Measurements from ENCODE around the gene SBF2. TPM values are rescaled to one million over a fixed set of nuclear protein-coding genes. Genes with fewer than 3 reads are reported as not detected.

SBF2 gene
- total RNA-seq, 1 donor from 2014 or later: 21.1 TPM

- no peak overlapping the region for H3K4me3 ChIP-seq (ENCODE audit: low read depth, low read length)
- no peaks in the 10 kb centered on the region for H3K27me3 ChIP-seq (ENCODE audit: control insufficient read depth, insufficient read depth, low read length)
- TF ChIP-seq, protein P1, sequence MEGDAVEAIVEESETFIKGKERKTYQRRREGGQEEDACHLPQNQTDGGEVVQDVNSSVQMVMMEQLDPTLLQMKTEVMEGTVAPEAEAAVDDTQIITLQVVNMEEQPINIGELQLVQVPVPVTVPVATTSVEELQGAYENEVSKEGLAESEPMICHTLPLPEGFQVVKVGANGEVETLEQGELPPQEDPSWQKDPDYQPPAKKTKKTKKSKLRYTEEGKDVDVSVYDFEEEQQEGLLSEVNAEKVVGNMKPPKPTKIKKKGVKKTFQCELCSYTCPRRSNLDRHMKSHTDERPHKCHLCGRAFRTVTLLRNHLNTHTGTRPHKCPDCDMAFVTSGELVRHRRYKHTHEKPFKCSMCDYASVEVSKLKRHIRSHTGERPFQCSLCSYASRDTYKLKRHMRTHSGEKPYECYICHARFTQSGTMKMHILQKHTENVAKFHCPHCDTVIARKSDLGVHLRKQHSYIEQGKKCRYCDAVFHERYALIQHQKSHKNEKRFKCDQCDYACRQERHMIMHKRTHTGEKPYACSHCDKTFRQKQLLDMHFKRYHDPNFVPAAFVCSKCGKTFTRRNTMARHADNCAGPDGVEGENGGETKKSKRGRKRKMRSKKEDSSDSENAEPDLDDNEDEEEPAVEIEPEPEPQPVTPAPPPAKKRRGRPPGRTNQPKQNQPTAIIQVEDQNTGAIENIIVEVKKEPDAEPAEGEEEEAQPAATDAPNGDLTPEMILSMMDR (IDR thresholded peaks at IDR 0.05; ENCODE audit: insufficient read depth, low read length, poor library complexity, severe bottlenecking): no peak
- H3K36me3 ChIP-seq (ENCODE audit: control insufficient read depth, insufficient read depth, low read length): no peaks in the 10 kb centered on the region
- DNase-seq (ENCODE audit: low read depth): no peak
Observed at GRCh38 chr11:10295064-10295901, 1.3 kb upstream of the SBF2 start.

- Histone ChIP-seq H3K4me3 (ENCODE audit: low read depth, low read length) (peak overlapping the region; percentile 88), H3K36me3 (ENCODE audit: control insufficient read depth, insufficient read depth, low read length) (no peaks in the 10 kb centered on the region), H3K27me3 (ENCODE audit: control insufficient read depth, insufficient read depth, low read length) (no peaks in the 10 kb centered on the region)
- TF ChIP-seq, protein P1 (IDR thresholded peaks at IDR 0.05; ENCODE audit: insufficient read depth, low read length, poor library complexity, severe bottlenecking): no peak
- no peak for DNase-seq (ENCODE audit: low read depth)
Observed at GRCh38 chr11:10294290-10294953, 403 bp upstream of the SBF2 start.

DNA sequence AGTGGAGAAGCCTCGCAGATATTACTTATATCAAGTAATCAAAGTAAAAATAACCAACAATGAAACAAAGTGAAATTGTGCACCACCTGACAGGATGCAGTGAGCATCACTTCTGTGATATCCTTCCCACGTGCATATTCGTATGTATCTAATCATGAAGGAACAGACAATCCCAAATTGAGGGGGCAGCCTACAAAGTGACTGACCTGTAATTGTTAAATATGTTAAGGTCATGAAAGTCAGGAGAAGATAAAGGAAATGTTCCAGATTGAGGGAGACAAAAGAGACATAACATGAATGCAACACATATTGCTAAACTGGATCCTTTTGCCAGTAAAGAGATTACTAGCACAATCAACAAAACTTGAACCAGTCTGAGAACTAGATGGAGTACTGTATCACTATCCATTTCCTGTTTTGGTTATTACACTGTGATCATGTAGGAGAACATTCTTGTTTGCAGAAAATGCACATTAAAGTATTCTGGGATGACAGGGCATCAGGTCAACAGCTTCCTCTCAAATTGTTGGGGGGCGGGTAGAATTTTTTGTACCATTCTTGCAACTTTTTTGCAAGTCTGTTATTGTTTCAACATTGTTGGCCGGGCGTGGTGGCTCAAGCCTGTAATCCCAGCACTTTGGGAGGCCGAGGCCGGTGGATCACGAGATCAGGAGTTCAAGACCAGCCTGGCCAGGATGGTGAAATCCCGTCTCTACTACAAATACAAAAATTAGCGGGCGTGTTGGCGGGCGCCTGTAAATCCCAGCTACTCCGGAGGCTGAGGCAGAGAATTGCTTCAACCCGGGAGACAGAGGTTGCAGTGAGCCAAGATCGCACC lies 2.0 kb downstream of the SBF2 start:
- H3K27me3 ChIP-seq (ENCODE audit: control insufficient read depth, insufficient read depth, low read length): no peaks in the 10 kb centered on the region
- DNase-seq (ENCODE audit: low read depth): no peak
- H3K4me3 ChIP-seq (ENCODE audit: low read depth, low read length): no peak overlapping the region
- TF ChIP-seq, protein P1 (IDR thresholded peaks at IDR 0.05; ENCODE audit: insufficient read depth, low read length, poor library complexity, severe bottlenecking): no peak
- H3K36me3 ChIP-seq (ENCODE audit: control insufficient read depth, insufficient read depth, low read length): no peaks in the 10 kb centered on the region

DNA sequence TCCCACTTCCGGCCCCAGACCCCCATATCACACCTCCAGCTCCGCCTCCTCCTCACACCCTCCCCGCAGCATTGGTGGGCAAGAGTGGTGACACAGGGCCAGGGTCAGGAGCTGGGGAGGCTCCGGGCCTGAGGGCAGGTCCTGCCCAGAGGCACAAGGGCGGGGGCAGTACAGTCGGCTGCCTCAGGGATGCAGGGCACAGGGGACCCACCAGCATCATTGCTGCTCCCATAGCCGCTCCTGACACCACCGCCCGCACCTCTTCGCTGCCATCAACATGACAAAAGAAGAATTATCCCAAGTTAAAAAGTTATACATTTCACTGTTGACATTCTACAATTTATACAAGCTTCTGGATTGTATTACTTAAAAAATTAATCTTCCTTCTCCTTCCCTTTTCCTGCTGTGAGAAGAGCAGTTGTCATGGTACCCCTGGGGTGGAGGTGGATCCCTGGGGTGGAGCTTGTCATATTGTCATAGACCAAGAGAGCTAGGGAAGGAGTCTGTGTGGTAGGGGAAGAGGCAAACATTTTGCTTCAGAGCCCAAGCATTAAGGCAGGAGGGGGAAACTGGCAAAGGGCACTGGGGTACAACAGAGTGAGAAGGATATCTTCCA lies 4.1 kb downstream of the SBF2 start:
- Histone ChIP-seq H3K27me3 (ENCODE audit: control insufficient read depth, insufficient read depth, low read length) (no peaks in the 10 kb centered on the region), H3K36me3 (ENCODE audit: control insufficient read depth, insufficient read depth, low read length) (no peaks in the 10 kb centered on the region), H3K4me3 (ENCODE audit: low read depth, low read length) (no peak overlapping the region)
- DNase-seq (ENCODE audit: low read depth): no peak
- TF ChIP-seq, protein P1 (IDR thresholded peaks at IDR 0.05; ENCODE audit: insufficient read depth, low read length, poor library complexity, severe bottlenecking): no peak

DNA sequence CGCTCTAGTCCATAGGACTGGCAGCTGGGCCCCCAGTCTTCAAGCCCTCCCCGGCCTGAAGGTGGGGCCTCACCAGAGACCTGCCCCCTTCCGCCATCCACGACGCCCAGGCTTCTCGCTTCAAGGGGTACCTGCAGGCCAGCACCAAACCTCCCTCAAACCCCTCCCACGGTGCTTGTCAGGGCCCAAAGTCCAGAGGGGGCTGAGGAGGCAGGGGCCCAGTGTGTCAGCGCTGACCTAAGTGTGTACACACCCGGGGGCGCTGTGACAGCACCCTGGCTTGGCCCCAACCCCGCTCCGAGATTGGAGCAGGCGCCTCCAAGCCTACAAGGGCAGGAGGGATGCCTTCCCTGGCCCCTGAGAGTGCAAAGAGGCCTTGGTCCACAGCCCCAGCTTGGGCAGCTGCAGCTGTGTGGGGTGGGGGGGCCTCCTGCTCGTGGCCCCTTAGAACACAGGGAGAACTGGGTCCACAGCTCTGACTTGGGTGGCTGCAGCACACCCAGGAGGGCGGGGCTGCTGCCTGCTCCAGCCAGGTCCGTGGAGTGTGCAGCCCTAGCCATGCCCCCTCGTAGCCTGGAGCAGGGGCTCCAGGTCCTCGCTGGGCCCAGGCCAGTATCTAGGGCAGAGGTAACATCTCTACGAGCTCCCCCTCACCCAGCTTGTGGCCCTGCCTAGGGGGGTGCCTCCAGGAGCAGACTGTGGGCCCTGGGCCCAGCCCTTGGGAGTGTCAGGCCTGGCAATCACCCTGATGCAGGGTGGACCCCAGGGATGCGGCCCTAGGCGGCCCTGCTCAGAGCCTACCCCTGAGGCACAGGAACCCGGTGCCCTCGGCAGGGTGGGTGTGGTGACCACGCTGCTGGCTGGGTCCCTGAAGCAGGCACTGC lies 4.9 kb downstream of the SBF2 start:
- no peak for DNase-seq (ENCODE audit: low read depth)
- TF ChIP-seq, protein P1 (IDR thresholded peaks at IDR 0.05; ENCODE audit: insufficient read depth, low read length, poor library complexity, severe bottlenecking): no peak

More for the DNA sequence above, 4.9 kb downstream of the SBF2 start:
- Histone ChIP-seq H3K36me3 (ENCODE audit: control insufficient read depth, insufficient read depth, low read length) (no peaks in the 10 kb centered on the region), H3K27me3 (ENCODE audit: control insufficient read depth, insufficient read depth, low read length) (no peaks in the 10 kb centered on the region), H3K4me3 (ENCODE audit: low read depth, low read length) (no peak overlapping the region)
